Measurements from ENCODE around the gene RFLNA.

RFLNA gene

GRCh38 chr12:124304314-124304790 is 9.5 kb downstream of the RFLNA start:
- DNase-seq = no peak

DNA sequence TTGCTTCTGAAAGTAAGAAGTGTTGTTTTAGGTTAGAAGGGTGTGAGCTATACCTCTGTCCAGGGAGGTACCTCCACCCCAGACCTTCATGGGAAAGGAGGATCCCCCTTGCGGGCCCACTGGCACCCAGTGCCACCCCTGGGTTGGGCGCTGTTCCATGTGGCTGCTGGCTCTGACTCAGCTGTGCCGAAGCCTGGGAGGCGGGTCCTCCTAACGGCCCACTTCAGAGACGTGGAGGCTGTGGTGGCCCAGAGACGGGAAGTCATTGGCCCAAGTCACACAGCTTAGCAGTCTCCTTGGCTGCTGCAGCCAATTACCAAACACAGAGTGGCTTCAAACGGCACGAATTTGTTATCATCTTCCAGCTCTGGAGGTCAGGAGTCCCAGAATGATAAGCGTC is 10.2 kb downstream of the RFLNA start:
- DNase-seq = no peak

- DNase-seq = no peak
Observed at GRCh38 chr12:124305776-124306685, 11.1 kb downstream of the RFLNA start.

GRCh38 chr12:124306686-124307555 is 12.0 kb downstream of the RFLNA start:
- DNase-seq = no peak

GRCh38 chr12:124307556-124307825 is 12.6 kb downstream of the RFLNA start:
- no peak for DNase-seq

DNA sequence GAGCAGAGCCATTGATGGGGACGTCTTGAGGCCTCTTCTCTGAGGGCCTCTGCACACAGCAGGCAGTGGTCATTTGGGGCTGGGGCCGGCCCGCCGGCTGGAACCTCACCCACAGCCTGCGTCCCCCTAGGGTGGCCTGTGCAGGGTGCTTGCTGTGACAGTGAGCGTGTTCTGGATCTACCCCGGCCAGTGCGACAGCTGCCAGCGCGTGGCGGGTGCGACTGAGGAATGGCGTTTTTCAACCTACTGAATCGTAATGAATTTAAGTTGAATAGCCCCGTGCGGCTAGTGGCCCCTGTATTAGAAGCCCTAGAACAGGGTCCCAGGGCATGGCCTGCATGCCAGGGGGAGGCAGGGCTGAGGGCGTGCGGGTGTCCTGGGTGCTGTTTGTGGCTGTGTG is 13.8 kb downstream of the RFLNA start:
- DNase-seq = no peak

GRCh38 chr12:124309231-124309630 is 14.3 kb downstream of the RFLNA start:
- no peak for DNase-seq

GRCh38 chr12:124309744-124310143 is 14.9 kb downstream of the RFLNA start:
- no peak for DNase-seq

DNA sequence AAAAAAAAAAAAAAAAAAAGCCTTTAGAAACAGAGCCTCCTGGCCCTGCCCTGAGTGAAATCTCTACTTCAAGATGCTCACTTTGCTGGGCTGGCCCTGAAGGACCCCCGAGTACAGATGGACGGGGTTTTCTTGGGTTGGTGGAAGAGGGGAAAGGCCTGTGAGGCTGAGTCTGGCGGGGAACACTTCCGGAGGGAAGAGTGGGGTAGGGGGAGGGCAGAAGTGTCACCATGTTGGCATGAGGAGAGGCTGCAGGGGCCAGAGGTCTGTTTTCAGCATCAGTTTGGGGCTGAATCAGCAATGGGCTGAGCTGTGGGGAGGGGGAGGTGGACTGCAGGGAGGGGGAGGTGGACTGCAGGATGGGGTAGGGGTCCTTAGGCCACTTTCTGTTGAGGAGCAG is 15.3 kb downstream of the RFLNA start:
- no peak for DNase-seq

- no peak for DNase-seq
Observed at GRCh38 chr12:124310785-124311184, 15.9 kb downstream of the RFLNA start.

DNA sequence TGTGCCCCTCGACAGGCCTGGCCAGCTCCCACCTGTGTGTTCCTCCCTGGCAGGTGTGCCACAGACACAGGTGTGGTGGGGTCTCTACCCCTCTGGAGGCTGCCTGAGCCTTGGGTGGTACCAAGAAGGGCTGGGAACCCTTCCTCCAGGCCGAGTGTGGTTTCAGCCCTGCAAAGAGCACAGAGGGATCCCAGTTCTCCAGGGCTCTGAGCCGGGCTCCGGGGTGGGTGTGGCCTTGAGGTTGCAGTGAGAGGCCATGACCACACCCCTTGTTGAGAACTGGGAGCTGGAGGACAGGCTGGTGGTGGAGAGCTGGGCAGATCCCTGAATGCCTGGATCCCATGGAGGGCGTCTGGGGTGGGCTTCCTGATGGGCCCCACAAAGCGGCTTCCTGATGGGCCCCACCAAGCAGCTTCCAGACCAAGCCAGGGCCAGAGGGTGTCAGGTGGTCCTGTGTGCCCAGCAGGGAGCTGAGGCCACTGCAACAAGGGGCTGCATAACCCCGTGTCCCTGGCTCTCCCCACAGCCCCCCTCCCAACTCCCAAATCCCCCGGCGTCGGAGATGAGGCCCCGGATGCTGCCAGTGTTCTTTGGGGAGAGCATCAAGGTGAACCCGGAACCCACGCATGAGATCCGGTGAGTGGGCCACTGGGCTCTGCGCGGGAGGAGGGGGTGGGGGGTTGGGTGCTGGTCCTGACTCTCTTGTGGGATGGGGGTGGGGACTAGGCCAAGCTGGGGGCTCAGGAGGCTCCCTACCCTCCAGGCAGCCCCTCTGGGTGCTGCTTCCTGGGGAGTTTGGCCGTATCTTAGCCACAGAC is 16.6 kb downstream of the RFLNA start:
- DNase-seq = no peak

DNA sequence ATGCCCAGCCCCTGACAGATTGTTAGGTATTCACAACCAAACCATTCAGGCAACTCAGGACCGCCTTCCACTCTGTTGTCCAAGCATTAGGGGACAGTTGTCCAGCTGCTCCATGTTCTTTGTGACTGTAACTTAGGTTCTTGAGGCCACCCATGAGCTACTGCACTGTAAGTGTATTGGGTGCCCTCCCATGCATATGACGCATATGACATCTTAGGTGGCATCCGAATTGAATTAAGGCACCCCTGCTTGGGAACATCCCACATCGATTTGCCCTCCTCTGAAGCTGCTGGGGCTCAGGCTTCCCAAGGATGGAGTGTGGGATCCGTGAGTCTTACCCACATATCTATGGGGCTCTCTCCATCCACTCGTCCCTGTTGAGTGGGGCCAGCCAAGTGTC is 17.7 kb downstream of the RFLNA start:
- DNase-seq = no peak

GRCh38 chr12:124314207-124314606 is 19.3 kb downstream of the RFLNA start:
- no peak for DNase-seq

DNA sequence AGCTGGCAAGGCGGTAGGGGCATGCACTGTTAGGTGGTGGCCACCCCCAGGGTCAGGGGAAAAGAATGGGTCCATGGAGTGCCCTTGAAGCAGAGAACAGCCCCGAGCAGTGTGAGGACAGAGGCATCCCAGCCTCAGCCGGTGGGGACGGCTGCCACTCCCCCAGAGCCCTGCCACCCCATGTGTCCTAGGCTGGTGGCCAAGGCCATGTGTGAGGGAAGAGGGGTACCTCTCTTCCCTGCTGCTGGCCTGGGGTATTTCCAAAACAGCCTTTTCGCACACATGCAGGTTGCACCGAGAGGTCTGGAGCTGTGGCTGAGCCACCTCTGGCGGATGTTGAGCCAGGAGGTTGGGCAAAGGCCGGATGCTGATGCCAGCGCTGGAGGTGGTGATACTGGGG is 19.9 kb downstream of the RFLNA start:
- DNase-seq = no peak

- no peak for DNase-seq
Observed at GRCh38 chr12:124315372-124316044, 20.6 kb downstream of the RFLNA start.

DNA sequence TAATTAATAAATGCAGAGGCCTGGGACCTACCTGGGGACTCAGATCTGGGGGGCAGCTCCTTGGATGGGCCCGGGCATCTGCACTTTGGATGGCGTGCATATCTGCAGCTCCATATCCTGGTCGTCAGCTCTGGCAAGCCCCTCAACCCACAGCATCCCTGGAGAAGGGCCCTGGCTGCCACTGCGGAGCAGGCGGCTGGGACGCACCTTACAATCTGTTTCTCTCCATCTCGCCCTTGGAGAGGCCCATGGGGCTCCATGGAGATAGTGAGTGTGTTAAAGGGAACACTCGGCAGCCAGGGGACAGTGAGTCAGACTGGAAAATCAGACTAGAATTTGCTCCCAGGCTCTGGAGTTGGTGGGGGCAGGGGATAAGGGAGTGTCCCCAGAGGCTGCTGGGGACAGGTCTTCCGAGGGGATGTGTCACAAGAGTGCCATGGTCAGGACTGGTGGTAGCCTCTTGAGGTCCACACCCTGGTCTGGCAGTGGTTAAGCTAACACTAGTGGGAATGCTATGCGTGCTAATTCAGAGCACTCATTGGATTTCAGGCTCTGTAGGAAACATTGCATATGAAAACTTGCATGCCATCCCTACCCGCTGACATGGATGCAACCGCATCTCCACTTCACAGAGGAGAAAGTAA is 21.5 kb downstream of the RFLNA start:
- DNase-seq = no peak

GRCh38 chr12:124317400-124317799 is 22.5 kb downstream of the RFLNA start:
- DNase-seq = no peak

- no peak for DNase-seq
Observed at GRCh38 chr12:124318278-124319020, 23.6 kb downstream of the RFLNA start.

DNA sequence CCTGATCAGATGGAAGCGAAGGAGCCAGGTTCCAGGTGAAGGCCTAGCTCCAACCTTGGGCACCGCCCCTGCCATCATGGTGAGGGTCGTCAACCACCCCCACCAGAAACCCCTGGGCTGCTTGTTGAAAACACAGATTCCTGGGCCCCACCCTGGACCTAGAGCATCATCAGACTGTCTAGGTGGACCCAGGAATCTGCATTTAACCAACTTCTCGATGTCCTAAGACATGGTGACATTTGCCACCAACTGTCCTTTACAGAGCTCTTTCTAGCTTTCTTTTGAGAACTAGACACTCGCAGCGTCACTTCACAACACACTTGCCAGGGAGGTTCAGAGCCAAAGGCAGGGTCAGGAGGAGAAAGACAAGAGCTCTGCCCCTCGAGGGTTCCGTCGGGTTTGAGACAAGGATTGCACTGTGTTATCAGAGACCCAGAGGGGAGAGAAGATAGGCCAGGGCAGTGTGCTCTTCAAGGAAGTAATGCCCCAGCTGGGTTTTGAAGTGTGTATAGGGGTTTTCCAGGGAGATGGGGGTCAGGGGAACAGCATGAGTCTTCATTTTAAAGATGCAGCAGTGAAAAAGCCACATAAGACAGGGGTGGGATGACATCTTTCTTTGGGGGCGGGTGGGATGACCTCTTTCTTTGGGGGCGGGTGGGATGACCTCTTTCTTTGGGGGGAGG is 24.6 kb downstream of the RFLNA start:
- no peak for DNase-seq

DNA sequence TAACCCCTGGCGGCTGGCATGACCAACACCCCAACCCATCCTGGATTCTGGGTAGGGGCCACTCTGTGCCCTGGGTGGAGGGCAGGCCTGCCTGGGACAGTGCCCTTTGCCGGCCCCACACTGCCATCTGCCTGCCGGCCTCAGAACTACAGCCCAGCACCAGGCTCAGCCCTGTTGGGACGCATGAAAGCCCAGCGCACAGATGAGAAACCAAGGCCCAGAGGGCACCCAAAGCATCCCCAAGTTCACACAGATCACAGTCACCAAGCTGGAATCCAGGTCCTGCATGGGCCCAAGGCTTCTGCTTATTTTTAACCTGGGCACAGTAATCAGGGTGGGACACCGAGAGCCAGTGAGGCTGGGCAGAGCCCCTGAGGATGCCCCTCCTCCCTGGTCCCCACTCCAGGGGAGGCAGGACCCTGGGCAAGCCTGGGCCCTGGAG is 26.2 kb downstream of the RFLNA start:
- DNase-seq = peak; percentile 14
